ENCODE measurements around the gene CEACAM4.

GRCh38 chr19:41626278-41626677, 596 bp downstream of the CEACAM4 start:
- TF ChIP-seq CTCF (IDR thresholded peaks at IDR 0.05) (no peak), TCF7L2 (IDR thresholded peaks at IDR 0.05; ENCODE audit: low read depth, low read length) (no peak), SIN3A (IDR thresholded peaks at IDR 0.05; ENCODE audit: borderline replicate concordance, insufficient read depth, low read depth, low read length) (no peak), POLR2AphosphoS5 (IDR thresholded peaks at IDR 0.05; ENCODE audit: low read depth, low read length) (no peak)

Data from Panc1 (cell line).